ENCODE measurements around the gene LRPAP1.

- TF ChIP-seq CTCF (IDR thresholded peaks at IDR 0.05), result no peak
- no peak for TF ChIP-seq POLR2A (IDR thresholded peaks at IDR 0.05)
Measured at GRCh38 chr4:3473996-3474765, 58.0 kb downstream of the LRPAP1 start.

Data from uterus (tissue), 2 donors.